ENCODE results near the gene MGAT2. TPM values are rescaled to one million over a fixed set of nuclear protein-coding genes. Genes with fewer than 3 reads are reported as not detected.
"Not testable (repeated sequence)": the region's sequence is repeated elsewhere in the genome, so short reads cannot be mapped to it uniquely, and the experiment has no call there.

The MGAT2 gene
- total RNA-seq, 1 donor from 2014 or later: 37.4 TPM

DNA sequence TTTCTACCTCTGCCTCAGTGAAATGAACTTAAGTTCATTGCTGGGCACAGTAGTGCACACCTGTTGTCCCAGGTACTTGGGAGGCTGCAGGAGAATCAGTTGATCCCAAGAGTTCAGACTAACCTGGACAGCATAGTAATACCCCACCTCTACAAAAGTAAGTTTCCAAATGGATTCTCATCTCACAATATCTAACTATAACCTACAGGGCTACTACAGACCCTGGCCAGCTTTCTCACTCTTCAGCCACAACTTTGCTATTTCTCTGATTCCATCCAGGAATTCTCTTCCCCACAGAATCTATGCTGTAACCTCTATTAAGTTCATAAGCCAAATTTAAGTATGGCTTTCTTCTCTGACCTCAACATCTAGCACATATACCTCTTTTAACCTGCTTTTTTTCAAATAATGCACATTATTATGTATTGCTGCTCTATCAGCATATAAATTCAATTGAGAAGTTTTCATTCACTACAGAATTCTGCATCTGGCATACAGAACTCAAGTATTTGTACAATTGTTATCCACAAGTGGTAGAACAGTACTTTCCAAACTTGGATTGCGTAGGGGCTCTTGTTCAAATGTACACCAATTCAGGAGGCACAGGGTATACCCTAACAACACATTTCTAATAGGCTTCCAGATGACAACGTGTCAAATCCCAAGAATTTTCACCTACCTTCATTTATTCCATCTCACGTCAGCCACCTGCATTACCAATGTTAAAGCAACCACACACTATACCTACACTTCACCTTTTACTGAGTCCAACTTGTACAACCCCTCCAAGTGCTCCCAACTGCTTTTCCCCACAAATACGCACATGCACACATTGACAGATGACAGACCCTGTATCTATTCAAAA lies 38.3 kb upstream of the MGAT2 start:
- no peaks in the 10 kb centered on the region for H3K9me3 ChIP-seq
- peaks cover 15 to 28% of the 10 kb centered on the region in 2 donors for H3K36me3 ChIP-seq
- H3K27ac ChIP-seq: no peak overlapping the region
- TF ChIP-seq, protein P1, sequence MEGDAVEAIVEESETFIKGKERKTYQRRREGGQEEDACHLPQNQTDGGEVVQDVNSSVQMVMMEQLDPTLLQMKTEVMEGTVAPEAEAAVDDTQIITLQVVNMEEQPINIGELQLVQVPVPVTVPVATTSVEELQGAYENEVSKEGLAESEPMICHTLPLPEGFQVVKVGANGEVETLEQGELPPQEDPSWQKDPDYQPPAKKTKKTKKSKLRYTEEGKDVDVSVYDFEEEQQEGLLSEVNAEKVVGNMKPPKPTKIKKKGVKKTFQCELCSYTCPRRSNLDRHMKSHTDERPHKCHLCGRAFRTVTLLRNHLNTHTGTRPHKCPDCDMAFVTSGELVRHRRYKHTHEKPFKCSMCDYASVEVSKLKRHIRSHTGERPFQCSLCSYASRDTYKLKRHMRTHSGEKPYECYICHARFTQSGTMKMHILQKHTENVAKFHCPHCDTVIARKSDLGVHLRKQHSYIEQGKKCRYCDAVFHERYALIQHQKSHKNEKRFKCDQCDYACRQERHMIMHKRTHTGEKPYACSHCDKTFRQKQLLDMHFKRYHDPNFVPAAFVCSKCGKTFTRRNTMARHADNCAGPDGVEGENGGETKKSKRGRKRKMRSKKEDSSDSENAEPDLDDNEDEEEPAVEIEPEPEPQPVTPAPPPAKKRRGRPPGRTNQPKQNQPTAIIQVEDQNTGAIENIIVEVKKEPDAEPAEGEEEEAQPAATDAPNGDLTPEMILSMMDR (IDR thresholded peaks at IDR 0.05): no peak
- no peak for DNase-seq (ENCODE audit: low spot score in 2 of 2)
- H3K4me3 ChIP-seq: no peak overlapping the region
- H3K27me3 ChIP-seq: no peaks in the 10 kb centered on the region
- H3K4me1 ChIP-seq: peaks cover 4 to 16% of the 10 kb centered on the region in 2 donors
- intact Hi-C loops (cut with DNase I): no loop called here

DNA sequence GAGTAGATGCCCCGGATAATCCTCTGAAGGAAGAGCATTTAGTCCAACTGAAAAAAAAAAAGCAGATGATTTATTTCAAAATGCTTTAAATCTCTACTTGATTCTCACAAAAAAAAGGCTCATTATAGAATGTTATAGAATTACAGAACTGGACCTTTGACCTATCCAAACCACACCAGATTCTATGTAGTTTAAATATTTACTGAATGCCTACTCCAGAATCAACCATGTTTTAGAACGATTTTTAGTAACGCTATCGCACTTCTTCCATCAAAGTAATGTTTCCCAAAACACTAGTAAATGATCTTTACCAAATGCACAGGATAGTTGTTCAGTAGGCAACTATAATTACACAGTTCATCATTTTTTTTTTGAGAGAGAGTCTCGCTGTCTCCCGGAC lies 37.0 kb upstream of the MGAT2 start:
- intact Hi-C loops (cut with DNase I): no loop called here
- no peak for DNase-seq (ENCODE audit: low spot score in 2 of 2)
- peaks cover 15 to 28% of the 10 kb centered on the region in 2 donors for H3K36me3 ChIP-seq
- H3K9me3 ChIP-seq: no peaks in the 10 kb centered on the region
- TF ChIP-seq, protein P1 (IDR thresholded peaks at IDR 0.05): no peak
- H3K4me1 ChIP-seq: peaks cover 4 to 16% of the 10 kb centered on the region in 2 donors
- H3K4me3 ChIP-seq: no peak overlapping the region
- no peaks in the 10 kb centered on the region for H3K27me3 ChIP-seq
- H3K27ac ChIP-seq: no peak overlapping the region

DNA sequence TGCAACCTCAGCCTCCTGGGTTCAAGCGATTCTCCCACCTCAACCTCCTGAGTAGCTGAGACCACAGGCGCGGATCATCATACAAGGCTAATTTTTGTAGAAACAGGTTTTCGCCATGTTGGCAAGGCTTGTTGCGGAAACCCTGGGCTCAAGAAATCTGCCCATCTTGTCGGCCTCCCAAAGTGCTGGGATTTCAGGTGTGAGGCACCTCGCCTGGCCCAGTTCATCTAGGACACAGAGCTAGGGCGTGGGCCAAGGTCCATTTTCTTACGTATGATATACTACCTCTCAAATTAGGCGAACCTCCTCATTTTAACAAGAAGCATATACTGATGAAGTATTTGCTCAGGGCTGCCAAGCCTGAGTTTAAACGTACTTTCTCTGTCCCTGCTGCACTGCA lies 36.5 kb upstream of the MGAT2 start:
- H3K36me3 ChIP-seq: peaks cover 15 to 28% of the 10 kb centered on the region in 2 donors
- TF ChIP-seq, protein P1 (IDR thresholded peaks at IDR 0.05): no peak
- H3K27ac ChIP-seq: no peak overlapping the region
- peak overlapping the region; percentile 1 to 73 for H3K4me3 ChIP-seq
- H3K4me1 ChIP-seq: peaks cover 4 to 16% of the 10 kb centered on the region in 2 donors
- intact Hi-C loops (cut with DNase I): no loop called here
- H3K27me3 ChIP-seq: no peaks in the 10 kb centered on the region
- H3K9me3 ChIP-seq: no peaks in the 10 kb centered on the region
- DNase-seq (ENCODE audit: low spot score in 2 of 2): no peak

DNA sequence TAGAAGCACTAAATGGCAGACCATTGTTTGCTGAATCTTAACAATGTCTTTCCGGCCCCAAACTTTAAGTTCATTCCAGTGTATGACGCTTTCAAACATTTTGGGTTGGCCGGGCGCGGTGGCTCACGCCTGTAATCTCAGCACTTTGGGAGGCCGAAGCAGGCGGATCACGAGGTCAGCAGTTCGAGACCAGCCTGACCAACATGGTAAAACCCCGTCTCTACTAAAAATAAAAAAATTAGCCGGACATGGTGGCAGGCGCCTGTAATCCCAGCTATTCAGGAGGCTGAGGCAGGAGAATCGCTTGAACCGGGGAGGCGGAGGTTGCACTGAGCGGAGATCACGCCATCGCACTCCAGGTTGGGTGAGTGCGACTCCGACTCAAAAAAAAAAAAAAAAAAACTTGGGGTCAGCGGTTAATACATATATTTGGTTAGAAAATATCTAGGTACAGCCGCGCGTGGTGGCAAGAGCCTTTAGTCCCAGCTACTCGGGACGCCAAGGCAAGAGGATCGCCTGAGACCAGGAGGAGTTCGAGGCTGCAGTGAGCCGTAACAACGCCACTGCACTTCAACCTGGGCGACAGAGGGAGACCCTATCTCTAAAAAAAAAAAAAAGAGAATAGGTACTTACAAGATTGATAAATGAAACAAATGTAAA lies 35.5 kb upstream of the MGAT2 start:
- peaks cover 15 to 28% of the 10 kb centered on the region in 2 donors for H3K36me3 ChIP-seq
- H3K9me3 ChIP-seq; H3K27ac ChIP-seq; DNase-seq (ENCODE audit: low spot score in 2 of 2); H3K27me3 ChIP-seq: not testable (repeated sequence)
- intact Hi-C loops (cut with DNase I): loop anchor here (5.0 kb wide), 1 partner anchor 107 kb away; the partner anchor contains the start of gene KLHDC1
- H3K4me1 ChIP-seq: peaks cover 4 to 16% of the 10 kb centered on the region in 2 donors
- peak overlapping the region; percentile 73 to 90 for H3K4me3 ChIP-seq

DNA sequence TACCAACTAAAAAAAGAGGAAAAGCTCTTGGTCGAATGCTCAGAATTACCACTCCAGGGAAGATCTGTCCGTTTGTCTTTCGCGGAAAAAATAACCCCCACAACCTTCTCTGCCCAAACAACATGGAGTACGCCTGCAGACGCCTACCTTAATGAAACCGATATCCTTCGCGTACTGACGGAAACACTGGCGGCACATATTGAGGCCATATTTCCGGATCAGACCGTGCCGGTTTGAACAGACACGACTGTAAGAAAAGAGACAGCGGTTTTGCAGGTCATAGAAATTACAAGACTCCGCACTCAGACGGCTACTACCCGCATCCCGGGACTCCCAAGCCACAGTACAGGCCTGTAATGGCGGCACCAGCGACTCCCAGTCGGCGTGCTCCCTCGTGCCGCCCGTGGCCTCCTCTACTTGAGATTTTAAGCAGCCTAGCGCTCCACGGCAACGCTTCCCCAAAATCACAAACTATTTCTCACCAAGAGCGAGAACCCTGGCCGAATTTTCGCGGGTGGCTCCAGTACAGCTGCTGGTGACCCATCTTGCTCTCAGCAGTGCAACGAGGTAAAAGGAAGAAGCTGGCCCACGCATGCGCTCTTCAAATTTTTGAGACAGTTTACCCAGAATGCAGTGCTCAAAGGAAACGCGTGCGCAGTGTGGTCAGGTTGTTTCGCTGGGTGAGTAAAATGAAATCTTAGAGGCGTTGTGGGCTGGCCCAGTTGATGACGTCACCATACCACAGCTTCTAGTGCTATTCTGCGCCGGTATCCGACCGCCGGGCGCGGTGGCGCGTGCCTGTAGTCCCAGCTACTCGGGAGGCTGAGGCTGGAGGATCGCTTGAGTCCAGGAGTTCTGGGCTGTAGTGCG lies 34.6 kb upstream of the MGAT2 start, which contains the start of gene RPS29:
RPS29 (minus strand) TSS at position 578 of the 870 bp plus-strand sequence; CDS start at position 544, 34 bp downstream.
- Histone ChIP-seq H3K4me3 (peak within 1 kb of the TSS; percentile 73 to 90), H3K4me1 (peaks cover 4 to 16% of the 10 kb centered on the region in 2 donors), H3K36me3 (peaks cover 15 to 28% of the 10 kb centered on the region in 2 donors), H3K27me3 (no peaks in the 10 kb centered on the region), H3K27ac (peak within 1 kb of the TSS; percentile 78 to 93), H3K9me3 (no peaks in the 10 kb centered on the region)
- peak; percentile 92 to 99 for DNase-seq (ENCODE audit: low spot score in 2 of 2)
- intact Hi-C loops (cut with DNase I): loop anchor here (2.0 to 5.0 kb wide), 2 partner anchors 35 to 106 kb away; partner anchors contain the start of genes KLHDC1, MGAT2 and RPL36AL
- TF ChIP-seq, protein P1 (IDR thresholded peaks at IDR 0.05): no peak

Data from ascending aorta (tissue), 2 donors.